Measurements from ENCODE around the gene VAX1.

VAX1 gene

GRCh38 chr10:117167789-117168674 lies 30.0 kb upstream of the VAX1 start:
- TF ChIP-seq JUND (IDR thresholded peaks at IDR 0.05; ENCODE audit: low read depth) = no peak
- in situ Hi-C loops (cut with HindIII; ENCODE audit: low pct_unique_long_range_greater_than_20kb, low sequenced_read_pairs) = no loop called here
- DNase-seq (ENCODE audit: low read depth in 1 of 2, low spot score in 1 of 2) = peak; percentile 52 to 79

GRCh38 chr10:117167346-117167788 lies 29.3 kb upstream of the VAX1 start:
- in situ Hi-C loops (cut with HindIII; ENCODE audit: low pct_unique_long_range_greater_than_20kb, low sequenced_read_pairs) = no loop called here
- no peak for DNase-seq (ENCODE audit: low read depth in 1 of 2, low spot score in 1 of 2)
- no peak for TF ChIP-seq JUND (IDR thresholded peaks at IDR 0.05; ENCODE audit: low read depth)

- TF ChIP-seq JUND (IDR thresholded peaks at IDR 0.05; ENCODE audit: low read depth) = no peak
- in situ Hi-C loops (cut with HindIII; ENCODE audit: low pct_unique_long_range_greater_than_20kb, low sequenced_read_pairs) = no loop called here
- DNase-seq (ENCODE audit: low read depth in 1 of 2, low spot score in 1 of 2) = no peak
Observed at GRCh38 chr10:117166418-117167345, 28.6 kb upstream of the VAX1 start.

GRCh38 chr10:117165538-117166417 lies 27.7 kb upstream of the VAX1 start:
- TF ChIP-seq JUND (IDR thresholded peaks at IDR 0.05; ENCODE audit: low read depth) = no peak
- in situ Hi-C loops (cut with HindIII; ENCODE audit: low pct_unique_long_range_greater_than_20kb, low sequenced_read_pairs) = no loop called here
- peak; percentile 50 to 80 for DNase-seq (ENCODE audit: low read depth in 1 of 2, low spot score in 1 of 2)

- TF ChIP-seq JUND (IDR thresholded peaks at IDR 0.05; ENCODE audit: low read depth) = no peak
- in situ Hi-C loops (cut with HindIII; ENCODE audit: low pct_unique_long_range_greater_than_20kb, low sequenced_read_pairs) = no loop called here
- DNase-seq (ENCODE audit: low read depth in 1 of 2, low spot score in 1 of 2) = no peak
Observed at GRCh38 chr10:117164592-117165537, 26.8 kb upstream of the VAX1 start.

- no peak for TF ChIP-seq JUND (IDR thresholded peaks at IDR 0.05; ENCODE audit: low read depth)
- in situ Hi-C loops (cut with HindIII; ENCODE audit: low pct_unique_long_range_greater_than_20kb, low sequenced_read_pairs) = no loop called here
- no peak for DNase-seq (ENCODE audit: low read depth in 1 of 2, low spot score in 1 of 2)
Observed at GRCh38 chr10:117163954-117164548, 26.0 kb upstream of the VAX1 start.

- no peak for TF ChIP-seq JUND (IDR thresholded peaks at IDR 0.05; ENCODE audit: low read depth)
- in situ Hi-C loops (cut with HindIII; ENCODE audit: low pct_unique_long_range_greater_than_20kb, low sequenced_read_pairs) = no loop called here
- DNase-seq (ENCODE audit: low read depth in 1 of 2, low spot score in 1 of 2) = no peak
Observed at GRCh38 chr10:117163061-117163953, 25.2 kb upstream of the VAX1 start.

GRCh38 chr10:117162093-117163060 lies 24.3 kb upstream of the VAX1 start:
- no peak for DNase-seq (ENCODE audit: low read depth in 1 of 2, low spot score in 1 of 2)
- TF ChIP-seq JUND (IDR thresholded peaks at IDR 0.05; ENCODE audit: low read depth) = no peak
- in situ Hi-C loops (cut with HindIII; ENCODE audit: low pct_unique_long_range_greater_than_20kb, low sequenced_read_pairs) = no loop called here
